HG02943 (cell line): ENCODE data around the gene MBTD1.
"Not testable (repeated sequence)": the region's sequence is repeated elsewhere in the genome, so short reads cannot be mapped to it uniquely, and the experiment has no call there.

Source experiments
- ATAC-seq: cut with Tn5 transposase; IDR thresholded peaks from one replicate; pipeline ENCODE4 v1.9.1; 2021; ENCODE audit warnings: mild to moderate bottlenecking, low read depth, moderate library complexity; ENCODE audit not compliant: unreplicated experiment

The MBTD1 gene

DNA sequence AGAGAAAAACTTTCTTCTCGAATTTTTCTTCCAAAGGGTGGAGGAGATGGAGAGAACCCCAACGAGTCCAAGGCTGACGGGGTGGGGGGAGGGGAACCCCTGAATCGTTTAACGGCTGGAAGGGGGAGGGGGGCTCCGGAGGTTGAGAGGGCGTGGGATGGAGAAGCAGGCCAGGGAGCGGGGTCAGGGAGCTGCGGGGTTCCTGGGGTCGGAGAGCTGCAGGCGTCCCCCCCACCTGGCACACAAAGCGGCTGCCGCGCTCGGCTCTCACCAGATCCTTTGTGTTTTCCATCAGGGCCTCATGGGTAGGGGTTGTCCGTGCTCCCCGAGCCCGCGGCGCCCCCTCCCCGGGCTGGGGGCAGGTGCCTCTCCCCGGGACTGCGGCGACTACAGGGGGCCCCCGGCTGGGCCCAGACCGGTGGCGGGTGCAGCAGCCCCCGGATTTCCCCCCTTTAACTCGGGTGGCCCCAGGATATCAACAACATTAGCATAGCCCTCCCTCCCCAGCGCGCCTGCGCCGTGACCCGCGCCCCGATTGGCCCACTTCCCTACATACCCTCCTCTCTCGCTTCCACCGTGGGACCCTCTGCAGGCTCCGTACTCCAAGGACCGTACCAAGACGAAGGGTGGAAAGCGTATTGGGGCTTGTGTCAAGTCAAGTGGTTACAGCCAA lies at the start of gene MBTD1:
Gene MBTD1 (minus strand): TSS at position 486 of the 673 bp plus-strand sequence. CDS start 34,888 bp downstream, outside the sequence.
- peak; percentile 82 for ATAC-seq

DNA sequence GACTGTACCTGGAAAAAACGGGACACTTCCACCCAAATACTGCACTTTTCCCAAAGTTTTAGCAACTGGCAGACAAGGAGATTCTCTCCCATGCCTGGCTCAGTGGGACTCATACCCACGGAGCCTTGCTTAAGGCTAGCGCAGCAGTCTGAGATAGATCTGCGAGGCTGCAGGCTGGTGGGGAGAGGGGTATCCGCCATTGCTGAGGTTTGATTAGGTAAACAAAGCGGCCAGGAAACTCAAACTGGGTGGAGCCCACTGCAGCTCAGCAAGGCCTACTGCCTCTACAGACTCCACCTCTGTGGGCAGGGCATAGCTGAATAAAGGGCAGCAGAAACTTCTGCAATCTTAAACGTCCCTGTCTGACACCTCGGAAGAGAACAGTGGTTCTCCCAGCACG lies 45.3 kb upstream of the MBTD1 start:
- no peak for ATAC-seq

DNA sequence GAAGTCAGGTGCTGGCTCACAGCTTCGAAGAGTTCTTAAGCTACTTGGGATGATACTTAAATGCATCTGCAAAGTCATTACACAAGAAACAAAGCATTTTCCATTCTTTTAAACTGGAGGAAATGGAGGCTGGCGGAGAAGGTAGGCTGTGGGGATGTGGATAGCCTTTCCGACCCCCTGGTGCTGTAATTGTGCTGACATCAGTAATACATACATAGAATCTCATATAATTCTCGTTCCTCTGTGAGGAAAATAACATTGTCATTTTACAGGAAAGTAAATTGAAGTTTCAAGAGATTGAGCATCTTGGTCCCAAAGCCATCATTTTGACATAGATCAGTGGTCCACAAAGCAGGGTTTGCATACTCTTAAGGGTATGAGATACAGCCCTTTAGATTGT lies 40.0 kb upstream of the MBTD1 start:
- ATAC-seq = no peak

DNA sequence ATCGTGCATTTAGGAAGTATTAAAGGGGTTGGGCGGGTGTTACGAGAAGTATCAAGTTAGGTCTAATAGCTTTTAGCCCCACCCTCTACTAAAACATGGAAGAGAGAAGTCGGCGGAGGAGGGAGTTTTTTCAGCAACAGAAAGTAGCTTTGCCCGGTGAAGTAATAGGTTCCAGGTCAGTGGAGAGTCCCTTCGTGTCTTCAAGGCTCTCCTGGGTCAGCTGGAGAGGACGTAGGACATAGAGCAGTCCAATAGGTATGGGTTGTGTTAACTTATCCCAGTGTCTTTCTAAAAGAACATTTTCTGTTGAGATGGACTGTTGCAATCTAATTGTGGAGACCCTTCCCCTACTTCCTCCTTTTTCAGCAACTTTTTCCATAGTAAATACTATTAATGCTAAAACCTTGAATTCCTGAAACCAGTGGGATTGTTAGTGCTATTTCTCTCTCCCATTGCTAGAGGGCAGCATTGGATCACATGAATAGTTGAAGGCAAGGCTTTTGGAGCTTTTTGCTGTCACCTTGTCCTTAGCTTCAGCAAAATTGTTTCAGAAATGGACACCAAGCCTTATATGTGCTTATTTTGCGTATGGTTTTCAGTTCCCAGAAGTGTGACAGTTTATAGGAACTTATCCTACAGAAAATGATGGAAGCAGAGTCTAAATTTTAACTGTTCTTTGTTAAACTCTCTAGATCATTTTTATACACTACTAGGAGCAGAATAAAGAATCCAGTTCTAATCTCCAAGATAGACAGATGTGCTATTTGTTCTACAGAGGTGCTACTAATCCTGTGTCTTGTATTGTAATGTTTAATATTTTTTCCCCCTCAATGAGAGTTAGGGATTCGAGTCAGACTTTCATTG lies 38.9 kb upstream of the MBTD1 start:
- ATAC-seq = no peak

DNA sequence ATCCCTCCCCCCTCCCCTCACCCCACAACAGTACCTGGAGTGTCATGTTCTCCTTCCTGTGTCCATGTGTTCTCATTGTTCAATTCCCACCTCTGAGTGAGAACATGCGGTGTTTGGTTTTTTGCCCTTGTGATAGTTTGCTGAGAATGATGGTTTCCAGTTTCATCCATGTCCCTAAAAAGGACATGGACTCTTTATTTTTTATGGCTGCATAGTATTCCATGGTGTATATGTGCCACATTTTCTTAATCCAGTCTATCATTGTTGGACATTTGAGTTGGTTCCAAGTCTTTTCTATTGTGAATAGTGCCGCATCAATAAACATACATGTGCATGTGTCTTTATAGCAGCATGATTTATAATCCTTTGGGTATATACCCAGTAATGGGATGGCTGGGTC lies 34.5 kb upstream of the MBTD1 start:
- not testable (repeated sequence) for ATAC-seq

DNA sequence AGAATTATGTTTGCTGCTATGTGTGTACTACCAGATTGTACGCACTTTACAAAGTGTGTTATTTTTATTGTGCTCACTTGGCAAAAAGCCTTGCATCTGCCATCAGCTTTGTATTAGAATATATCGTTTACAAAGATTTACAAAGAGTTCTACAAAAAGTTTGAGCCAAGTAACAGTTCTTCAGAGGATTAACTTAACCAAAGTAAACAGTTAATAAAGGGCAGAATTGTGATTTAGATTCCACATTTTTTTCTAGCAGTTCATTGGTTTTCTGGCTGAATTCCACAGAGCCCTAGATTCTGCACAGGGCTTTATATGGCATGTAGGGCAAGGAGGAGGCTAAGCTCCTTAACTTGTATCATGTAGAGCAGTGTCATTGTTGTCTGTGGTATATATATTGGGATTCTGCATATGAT lies 29.9 kb upstream of the MBTD1 start:
- no peak for ATAC-seq

DNA sequence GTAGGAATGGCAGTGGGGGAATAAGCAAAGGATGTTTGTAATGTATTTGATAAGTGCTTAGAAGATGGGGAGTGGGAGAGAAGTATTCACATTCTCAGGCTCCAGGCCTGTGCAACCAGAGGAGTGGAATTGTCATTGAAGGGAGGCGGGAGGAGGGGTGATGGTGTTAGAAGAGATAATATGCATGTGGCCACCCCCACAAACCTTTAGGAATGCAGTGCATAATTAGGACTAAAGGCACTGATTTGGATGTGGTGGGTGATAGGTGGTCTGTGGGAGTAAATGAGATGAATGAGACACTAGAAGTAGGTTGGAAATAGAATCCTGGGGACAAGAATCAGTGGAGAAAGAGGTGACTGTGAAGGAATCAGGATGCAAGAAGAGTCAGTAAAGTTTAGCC lies 27.6 kb upstream of the MBTD1 start:
- ATAC-seq = no peak

DNA sequence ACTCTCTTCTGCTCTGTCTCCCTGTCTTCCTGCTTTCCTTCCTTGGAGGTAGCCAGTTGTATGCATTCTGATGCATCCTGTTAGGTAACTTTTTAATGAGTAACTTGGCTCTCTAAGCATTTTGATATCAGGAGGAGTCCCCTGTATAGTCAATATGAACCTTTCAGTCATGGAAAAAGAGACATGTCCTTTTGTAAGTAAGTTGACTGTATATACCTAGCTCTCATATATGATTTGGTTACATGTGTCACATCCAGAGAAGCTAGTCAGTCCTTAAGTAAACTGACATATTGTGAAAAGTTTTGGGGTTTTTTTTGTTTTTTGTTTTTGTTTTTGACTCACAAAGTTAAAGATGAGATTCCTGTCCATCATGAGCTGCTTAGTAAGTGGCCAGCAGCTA lies 19.3 kb upstream of the MBTD1 start:
- no peak for ATAC-seq

DNA sequence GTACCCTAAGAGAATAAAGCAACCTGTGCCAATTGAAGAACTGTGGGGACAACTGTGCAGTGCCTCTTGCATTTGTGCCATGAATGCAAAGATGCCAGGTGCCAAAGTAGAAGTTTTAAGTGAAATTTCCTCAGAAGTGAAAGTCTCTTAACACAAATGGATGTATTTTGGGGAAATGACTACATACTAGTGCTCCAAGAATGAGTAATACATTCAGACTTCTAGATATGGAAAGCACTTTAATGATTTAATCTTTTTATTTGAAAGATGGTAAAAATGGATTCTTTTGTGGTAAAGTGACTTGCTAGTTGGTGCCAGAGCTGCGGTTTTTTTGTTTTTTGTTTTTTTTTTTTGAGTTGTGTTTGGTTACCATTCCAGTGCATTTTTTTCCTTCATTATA lies 15.5 kb upstream of the MBTD1 start:
- no peak for ATAC-seq

DNA sequence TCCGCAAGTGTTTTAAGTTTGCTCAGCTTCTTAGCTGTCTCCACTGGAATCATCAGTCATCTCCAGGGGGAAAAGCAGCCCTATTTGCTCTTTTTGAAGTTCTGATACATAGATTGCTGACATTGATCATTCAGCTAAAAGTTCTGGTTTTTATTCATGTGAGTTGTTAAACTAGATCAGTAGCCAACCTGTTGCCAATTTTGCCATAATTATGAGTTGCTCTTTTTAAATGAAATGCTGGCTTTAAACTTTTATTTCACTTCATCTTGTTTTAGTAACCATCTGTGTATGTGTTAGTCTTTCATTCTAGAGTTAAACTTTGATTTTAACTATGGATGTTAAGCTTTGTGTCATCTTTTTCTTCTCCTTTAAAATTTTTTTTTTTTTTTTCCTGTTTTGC lies 13.0 kb upstream of the MBTD1 start:
- ATAC-seq = no peak

DNA sequence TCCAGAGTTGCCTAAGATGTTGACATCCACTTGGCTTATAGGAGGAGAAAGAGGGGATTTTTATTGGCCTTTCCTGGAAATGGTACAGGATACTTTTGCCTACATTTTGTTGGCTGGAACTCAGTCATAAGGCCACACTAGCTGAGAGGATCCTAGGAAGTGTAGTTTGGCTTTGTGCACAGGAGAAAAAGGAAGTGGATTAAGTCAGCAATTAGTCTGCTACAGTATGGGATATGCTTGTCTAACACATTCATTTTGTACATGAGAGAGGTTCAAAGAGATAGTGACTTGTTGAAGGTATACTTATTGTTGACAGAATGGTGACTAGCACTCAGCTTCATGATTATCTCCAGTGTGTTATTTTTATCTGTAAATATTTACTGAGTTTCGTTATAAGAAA lies 10.8 kb upstream of the MBTD1 start:
- no peak for ATAC-seq

DNA sequence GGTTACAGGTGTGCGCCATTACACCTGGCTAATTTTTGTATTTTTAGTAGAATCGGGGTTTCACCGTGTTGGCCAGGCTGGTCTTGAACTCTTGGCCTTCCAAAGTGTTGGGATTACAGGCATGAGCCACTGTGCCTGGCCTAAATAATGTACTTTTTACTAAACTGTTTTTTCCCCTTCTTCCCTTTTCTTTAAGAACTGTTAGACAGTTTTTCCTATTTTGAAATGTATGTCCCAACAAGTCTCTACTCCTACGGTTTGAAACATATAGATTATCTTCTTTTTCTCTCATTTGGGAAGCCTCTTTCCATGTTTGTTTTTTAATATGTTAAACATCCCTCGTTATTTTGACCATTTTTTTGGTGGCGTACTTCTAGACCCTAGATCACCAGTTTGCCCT lies 10.1 kb upstream of the MBTD1 start:
- no peak for ATAC-seq

DNA sequence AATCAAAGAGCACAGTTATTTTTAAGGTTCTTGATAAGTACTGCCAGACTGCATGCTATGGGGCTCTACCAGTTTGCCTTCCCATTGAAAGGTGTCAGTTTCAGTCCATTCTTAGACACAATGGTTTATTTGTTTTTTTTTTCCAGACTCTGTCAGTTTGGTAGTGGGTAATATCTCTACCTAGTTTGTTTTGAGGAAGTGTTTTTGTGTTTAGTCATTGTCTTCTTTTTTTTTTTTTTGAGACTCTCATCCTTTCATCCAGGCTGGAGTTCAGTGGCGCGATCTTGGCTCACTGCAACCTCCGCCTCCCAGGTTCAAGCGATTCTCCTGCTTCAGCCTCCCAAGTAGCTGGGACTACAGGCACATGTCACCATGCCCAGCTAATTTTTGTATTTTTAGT lies 4.6 kb upstream of the MBTD1 start:
- ATAC-seq = not testable (repeated sequence)

DNA sequence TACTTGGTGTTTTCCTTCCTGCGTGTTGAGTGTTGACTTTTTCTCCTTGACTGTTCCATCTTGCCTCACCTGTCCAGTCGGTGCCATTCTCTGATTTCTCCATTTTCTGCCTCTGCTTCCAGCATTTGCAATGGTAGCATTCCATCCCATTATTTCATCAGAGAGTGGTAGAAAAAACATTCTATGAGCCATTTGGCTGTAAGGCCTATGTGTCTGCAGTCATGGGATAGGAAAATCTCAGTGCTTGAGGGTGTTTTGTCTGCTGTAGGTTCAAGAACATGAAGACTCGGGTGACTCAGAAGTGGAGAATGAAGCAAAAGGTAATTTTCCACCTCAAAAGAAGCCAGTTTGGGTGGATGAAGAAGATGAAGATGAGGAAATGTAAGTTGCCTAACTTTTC lies 3.2 kb upstream of the MBTD1 start:
- ATAC-seq = no peak

DNA sequence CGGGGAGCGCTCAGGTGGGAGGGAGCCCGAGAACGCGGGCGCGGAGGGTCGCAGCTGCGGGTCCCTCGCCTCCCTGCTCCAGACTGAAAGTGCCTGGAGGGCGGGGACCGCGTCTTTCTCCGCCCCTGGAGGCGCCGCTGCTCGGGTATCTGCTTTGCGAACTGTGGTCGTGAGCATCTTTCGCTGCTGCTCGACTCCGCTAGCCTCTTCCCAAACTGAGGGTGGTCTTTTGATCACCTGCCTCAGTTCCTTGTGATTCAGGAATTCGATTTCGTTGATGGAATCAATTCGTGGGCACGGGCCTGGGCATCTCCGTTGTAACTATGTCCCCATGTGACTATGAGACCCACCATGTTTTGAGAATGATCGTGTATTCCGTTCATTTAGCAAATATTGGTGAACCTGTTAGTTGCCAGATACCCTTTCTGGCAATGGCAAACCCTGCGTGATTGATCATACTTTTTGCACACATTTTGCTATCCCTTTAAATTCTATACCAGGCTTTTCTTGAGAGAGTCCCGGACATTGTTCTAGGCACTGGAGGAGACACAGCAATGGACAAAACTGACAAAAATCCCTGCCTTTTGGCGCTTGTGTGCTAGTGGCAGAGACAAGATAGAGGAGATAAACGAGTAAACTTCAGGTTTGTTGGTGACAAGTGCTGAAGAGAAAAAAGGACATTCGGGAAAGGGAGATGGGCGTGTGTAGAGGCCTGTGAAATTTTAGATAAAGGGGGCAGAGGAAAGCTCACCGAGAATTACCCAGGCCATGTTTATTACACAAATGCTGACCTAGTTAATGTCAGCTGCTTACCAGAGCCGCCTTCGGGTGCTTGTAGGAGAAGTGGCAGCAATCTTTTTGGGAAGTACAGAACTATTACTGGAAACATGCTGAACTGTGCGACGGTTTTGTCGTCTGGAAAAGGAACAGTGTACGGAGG lies 1.4 kb upstream of the MBTD1 start:
- no peak for ATAC-seq

DNA sequence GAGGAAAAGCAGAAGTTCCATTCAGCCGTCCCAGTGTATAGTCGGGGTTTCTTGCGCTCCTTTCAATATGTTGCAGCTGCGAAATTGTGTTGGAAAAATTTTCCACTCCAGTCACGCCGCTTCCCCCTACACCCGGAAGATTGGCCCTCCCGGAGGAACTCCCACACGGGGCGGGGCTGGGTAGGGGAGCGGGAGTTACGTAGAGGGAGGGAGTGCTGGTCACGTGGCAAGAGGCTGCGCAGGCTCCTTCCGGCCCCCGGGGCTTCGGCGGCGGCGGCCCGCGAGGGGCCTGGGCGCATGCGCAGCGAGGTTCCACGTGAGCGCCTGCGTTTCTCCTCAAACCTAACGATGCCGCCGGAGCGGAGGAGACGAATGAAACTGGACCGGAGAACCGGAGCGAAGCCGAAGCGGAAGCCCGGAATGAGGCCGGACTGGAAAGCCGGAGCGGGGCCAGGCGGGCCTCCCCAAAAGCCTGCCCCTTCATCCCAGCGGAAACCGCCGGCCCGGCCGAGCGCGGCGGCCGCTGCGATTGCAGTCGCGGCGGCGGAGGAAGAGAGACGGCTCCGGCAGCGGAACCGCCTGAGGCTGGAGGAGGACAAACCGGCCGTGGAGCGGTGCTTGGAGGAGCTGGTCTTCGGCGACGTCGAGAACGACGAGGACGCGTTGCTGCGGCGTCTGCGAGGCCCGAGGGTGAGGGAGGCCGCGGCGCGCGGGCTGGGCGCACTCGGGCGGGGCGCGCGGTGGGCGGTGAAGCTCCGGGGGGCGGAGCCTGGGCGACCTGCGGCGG lies 581 bp upstream of the MBTD1 start, which contains the start of gene UTP18:
Gene UTP18 (plus strand): TSS at position 310 of the 787 bp plus-strand sequence. CDS start 39 bp downstream, at position 349.
- peak; percentile 72 for ATAC-seq

DNA sequence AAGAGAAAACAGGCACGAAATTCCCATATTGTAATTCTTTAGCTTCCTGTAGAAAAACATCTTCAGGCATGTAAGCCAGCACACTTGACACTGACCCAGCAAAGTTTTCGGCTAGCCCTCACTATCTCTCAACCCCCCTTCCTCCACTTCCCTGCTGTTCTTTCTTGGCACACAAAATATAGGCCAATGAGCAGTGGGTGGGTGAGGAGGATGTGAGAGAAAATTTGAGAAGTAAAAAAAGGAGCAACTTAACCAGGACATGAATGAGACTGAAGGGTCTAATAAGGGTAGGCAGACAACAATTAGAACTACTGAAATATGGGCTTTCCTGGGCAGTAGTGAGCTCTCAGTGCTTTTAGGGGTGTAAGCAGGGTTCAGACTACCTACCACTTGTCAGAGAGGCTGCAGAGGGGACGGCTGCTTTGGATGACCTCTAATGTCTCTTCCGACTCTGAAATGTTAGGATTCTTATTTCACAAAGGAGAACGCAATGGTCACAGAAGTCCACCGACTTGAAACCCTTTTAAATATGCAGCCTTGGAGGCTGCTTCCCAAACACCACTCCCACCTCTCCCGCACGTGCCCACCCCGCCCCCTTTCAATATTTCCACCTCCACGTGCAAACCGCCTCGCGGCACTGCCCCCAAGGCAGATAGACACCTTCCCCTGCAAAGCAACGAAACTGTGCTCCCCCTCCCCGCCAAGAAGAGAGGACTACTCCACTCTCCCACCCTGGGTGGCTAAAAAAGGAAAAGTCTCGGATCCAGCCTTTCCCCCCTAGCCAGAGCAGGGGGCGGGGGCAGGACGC lies 889 bp downstream of the MBTD1 start:
- ATAC-seq = no peak

DNA sequence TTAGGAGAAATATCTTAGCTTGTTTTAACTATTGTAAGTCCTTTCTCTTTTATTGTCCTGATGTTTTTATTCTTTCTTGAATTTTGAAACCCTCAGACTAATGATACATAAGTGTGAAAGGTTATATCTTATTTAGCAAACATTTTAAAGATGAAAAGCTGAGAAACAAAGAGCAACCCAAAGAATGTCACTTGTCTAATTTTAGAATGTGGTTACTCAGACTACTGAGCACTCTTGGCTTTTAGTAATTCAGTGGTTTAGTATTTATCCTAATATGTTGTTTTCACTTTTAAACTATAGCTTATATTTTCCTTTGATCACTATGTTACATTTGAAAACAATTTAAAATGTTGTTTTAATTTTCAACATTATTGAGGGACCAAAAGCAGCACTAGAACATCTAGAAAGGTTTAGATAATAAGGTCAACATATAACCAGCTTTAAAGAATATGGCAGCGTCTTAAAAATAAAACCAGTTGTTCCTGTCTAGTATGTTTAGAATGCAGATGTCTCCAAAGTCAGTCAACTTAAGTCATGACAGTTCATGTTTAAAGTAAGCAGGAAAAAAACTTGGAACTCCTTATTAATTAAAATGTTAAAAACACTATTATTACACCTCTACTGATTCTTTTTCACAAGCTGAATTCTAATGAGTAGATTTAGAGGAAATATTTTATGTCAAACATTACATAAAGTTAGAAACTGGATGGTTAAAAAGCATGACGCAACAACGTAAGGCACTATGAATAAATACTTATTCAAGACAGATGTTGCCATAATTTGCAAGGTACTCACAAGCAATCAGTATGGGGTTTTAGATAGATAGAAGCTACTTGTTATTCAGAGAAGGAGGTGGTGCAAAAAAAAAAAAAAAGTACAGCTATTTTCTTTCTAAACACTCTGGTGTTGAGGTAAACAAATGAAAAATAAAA lies 2.4 kb downstream of the MBTD1 start:
- no peak for ATAC-seq
